CD4-positive, alpha-beta T cell treated with Interleukin-6 at 100 ng/mL for 8 hours (primary cell): Measurements from ENCODE around the gene BEND3.
"Not testable (repeated sequence)": the region's sequence is repeated elsewhere in the genome, so short reads cannot be mapped to it uniquely, and the experiment has no call there.

Source experiments
- DNase-seq: peaks from one replicate; pipeline ENCODE4 v3.0.0-alpha.2; 2020; ENCODE audit warnings: mixed read lengths, low spot score

BEND3 gene

GRCh38 chr6:107030151-107030550 lies 85.2 kb downstream of the BEND3 start:
- DNase-seq: no peak

- DNase-seq: no peak
Measured at GRCh38 chr6:107026965-107027364, 88.3 kb downstream of the BEND3 start.

GRCh38 chr6:107021446-107022185 lies 93.7 kb downstream of the BEND3 start:
- no peak for DNase-seq

GRCh38 chr6:107020239-107020638 lies 95.1 kb downstream of the BEND3 start:
- no peak for DNase-seq

- DNase-seq: not testable (repeated sequence)
Measured at GRCh38 chr6:107019628-107020027, 95.7 kb downstream of the BEND3 start.

GRCh38 chr6:107019047-107019446 lies 96.3 kb downstream of the BEND3 start:
- DNase-seq: no peak
